ENCODE measurements around the gene SOX8.
A peak's percentile ranks its signal among the peaks of the same experiment; 100 is the strongest.

Gene SOX8

DNA sequence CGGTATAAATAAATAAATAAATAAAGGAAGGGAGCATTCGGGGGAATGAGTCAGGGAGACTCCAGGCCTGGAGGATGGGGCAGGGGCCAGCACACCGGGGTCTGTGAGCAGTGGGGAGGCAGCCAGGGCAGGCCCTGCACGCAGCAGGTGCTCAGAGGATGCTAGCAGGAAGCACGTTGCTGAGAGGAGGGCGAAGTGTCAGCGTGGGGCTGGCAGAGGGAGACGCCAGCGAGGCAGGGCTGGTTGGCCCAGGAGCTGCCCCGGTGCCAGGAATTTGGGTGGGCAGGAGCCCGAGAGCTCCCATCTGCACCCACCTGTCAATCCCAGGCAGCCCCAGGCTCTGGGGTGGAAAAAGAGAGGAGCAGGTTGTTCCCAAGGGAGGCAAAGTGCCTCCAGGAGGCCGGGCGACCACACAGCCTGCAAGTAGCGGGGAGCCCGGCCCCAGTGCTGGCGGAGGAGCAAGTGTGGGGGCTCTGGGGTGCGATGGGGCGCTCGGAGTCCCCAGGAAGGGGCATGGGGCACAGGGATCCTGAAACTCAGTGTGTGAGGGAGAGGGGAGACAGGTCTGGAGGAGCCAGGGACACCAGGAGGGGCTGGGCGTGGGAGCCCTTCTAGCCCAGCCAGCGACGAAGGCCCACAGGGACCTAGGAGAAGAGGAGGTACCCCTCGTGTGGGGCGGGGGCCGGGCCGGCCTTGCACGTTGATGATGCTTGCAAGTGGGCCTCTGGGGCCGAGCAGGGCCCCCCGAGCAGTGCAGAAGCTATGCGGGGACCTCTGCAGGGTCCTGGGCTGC, 28.0 kb downstream of the SOX8 start:
- no peak for DNase-seq

DNA sequence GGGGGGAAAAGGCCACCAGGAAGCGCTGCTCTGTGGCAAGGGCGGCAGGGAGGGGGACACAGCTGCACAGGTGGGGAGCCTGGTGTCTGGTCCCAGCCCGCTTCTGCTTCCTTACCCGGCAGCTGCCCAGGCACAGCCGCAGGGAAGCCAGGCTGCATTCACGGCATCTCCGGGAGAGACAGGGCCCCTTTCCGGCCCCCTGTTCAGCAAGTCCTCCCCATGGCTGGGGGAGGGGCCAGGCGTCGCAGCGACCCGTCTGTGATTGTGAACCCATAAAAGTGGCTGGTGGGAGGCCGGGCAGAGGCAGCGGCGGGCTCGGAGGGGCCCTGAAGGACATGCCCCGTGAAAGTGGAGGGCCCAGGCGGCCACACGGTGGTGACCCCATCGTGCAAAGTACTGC, 28.7 kb downstream of the SOX8 start:
- no peak for DNase-seq

DNA sequence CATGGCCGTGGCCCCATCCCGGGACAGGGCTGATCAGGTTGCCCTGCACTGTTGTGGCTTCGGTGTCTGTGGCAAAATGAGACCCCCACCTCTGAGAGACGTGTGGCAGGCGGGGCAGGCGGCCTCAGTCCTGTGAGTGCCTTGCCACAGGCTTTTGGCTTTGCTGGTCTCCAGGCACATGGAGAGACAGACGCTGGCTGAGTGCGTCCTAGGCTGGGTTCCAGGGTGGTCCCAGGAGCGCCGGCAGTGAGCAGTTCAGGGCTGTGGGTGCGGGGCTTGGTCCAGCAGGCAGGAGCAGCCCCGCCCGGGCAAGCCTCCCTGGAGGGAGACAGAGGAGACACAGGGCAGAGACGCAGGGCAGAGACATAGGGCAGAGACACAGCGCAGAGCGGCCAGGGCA, 29.2 kb downstream of the SOX8 start:
- DNase-seq, result no peak

DNA sequence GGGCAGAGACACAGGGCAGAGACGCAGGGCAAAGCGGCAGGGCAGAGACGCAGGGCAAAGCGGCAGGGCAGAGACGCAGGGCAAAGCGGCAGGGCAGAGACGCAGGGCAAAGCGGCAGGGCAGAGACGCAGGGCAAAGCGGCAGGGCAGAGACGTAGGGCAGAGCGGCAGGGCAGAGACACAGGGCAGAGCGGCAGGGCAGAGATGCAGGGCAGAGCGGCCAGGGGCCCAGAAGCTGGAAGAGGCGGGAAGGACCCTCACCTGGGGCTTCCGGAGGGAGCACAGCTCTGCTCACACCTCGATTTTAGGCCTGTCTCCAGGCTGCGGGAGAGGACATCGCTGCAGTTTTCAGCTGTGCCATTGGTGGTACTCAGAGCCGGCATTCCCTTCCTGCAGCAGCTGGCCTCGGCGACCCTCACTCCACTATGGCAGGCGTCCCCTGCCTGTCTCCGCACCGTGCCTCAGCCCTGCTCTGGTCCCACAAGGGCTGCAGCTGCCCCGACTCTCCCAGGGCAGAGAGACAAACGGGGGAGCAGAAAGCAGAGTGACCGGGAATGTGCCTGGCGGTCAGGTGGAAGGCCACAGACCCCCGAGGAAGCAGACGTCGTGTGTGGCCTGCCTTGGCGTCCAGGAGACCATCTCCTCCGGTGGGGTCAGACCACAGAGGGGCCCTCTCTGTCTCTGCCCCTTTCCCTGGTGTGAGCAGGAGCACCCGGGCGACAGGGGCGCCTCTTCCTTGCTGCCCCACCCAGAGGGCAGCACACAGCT, 29.9 kb downstream of the SOX8 start:
- DNase-seq, result no peak

DNA sequence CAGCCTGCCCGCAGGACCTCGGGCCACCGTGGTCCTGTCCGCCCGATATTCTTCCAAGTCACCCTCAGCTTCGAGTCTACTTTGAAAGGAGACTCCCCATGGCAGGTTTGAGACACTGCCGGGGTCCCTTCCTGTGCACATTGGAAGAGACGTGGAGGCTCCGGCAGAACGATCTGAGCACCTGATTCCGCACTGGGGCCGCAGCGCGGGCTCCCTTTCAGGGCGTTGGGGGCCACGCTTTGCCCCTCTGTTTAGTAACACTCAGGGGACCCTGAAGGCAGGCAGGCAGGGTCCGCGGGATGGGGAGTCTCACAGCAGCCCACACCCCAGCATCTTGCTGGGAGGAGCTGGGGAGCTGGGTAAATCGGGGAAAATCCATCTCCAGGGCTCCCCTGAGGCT, 30.6 kb downstream of the SOX8 start:
- no peak for DNase-seq

DNA sequence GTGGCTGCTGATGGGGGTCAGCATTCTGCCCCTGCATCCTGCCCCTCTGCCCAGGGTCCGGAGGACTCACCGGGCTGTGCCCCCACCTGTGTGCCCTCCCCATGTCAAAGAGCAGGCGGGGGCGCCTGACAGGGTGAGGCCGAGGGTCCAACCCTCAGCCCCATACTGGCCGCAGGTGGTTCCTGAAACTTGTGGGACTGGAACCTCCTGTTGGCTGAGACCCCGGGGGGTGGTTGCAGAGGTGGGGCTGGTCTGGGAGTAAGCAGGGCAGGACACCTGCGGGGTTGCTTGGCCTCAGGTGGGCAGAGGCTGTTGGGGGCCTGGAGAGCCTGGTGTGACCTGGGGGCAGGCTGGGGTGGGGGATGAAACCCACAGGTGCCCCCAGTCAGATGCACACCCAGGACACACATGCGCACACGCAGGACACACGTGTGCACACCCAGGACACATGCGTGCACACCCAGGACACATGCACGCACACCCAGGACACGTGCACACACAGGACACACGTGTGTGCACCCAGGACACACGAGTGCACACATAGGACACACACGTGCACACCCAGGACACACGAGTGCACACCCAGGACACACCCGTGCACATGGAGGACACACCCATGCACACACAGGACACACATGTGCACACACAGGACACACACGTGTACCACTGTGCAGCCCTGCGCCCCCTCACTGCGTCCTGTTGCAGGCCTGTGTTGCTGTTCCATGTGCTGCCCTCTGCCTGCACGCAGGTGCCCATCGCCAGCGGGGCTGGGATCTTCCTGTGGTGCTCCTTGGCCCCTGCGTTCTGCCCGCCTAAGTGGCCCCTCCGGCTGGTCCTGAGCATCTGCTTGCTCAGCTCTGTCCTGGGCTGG, 31.4 kb downstream of the SOX8 start:
- peak; percentile 11 for DNase-seq

DNA sequence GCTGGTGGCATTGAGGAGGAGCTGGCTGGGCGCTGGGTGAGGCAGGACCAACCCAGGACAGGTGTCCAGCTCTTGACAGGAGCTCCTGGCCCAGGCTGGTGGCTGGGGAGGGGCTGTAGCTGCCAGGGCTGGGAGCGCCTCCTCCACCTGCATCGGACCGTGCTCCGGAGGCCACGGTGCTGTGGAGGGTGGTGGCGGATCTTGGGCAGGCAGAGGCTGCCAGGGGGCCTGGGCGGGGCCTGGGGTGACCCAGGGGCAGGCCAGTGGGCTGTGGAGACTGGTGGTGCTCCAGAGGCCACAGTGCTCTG, 32.0 kb downstream of the SOX8 start:
- DNase-seq, result no peak

DNA sequence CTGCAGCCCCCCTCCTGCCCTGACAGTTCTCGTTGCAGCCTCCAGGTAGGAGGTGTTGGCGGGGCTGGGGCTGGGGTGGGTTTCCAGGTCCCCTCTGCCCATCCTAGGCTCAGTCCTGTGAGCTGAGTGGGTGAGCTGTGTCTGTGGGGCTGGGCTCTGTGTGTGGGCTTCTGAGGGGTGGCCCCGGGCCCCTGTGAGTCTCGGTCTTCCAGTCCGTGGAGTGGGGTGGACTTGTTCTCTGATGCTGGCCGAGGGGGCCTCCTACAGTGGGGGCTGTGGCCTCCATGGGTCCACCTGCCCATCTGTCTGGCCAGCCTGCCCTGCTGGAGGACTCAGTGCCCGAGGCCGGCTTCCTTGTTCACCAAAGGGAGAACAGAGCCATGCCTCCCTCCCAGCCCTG, 32.7 kb downstream of the SOX8 start:
- DNase-seq, result no peak

DNA sequence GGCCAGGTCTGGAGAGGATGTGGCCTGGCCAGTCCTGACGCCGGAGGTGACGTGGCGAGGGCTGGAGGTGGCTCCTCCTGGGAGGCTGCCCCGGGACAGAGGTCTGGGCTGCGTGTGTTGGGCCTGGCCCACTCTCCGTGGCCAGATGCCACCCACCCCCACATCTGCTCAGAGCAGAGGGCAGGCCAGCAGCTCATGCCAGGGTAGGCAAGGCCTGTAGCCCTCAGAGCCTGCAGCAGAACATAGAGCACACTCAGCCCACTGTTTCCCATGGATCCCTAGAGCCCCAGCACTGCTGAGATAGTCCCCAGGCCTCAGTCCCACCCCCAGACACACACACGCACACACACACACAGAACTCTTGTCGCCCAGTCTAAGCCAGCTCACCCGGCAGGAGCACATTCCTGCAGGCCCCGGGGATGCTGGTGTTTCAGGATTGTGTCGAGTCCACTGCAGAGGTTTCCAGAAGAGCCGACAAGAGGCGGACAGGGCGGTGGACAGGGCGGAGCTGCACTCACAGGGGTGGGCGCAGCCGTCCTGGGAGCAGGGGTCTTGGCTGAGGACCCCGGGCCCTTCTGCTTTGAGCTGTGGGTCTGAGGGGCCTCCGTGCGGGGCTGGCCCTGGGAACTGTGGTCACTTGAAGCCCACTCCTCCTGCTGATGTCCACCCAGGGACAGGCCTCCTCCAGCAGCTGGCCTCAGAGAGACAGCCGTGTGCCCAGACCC, 33.4 kb downstream of the SOX8 start:
- no peak for DNase-seq

DNA sequence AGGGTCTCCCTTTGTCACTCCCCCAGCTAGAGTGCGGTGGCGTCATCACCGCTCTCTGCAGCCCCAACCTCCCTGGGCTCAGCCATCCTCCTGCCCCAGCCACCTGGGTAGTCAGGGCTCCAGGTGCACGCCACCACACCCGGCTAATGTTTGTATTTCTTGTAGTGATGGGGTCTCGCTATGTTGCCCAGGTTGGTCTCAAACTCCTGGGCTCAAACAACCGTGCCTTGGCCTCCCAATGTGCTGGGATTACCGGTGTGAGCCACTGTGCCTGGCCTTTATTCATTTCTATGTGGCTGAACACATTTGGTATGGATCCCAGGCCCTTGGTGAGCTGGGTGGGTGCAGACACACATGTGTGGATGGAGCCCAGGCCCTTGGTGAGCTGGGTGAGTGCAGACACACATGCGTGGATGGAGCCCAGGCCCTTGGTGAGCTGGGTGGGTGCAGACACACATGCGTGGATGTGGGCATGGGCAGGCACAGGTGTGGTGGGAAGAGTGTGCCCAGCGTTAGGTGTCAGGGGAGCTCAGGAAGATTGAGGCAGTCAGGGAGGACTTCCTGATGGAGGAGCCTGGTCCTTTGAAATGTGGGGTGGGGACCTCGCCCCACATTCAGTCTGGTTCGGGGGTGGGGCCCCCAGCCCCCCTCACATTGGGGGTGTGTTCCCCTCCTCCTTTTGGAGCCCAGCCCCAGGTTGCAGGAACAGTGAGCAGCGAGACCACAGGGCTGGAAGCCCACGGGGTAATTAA, 37.1 kb downstream of the SOX8 start:
- DNase-seq, result no peak

DNA sequence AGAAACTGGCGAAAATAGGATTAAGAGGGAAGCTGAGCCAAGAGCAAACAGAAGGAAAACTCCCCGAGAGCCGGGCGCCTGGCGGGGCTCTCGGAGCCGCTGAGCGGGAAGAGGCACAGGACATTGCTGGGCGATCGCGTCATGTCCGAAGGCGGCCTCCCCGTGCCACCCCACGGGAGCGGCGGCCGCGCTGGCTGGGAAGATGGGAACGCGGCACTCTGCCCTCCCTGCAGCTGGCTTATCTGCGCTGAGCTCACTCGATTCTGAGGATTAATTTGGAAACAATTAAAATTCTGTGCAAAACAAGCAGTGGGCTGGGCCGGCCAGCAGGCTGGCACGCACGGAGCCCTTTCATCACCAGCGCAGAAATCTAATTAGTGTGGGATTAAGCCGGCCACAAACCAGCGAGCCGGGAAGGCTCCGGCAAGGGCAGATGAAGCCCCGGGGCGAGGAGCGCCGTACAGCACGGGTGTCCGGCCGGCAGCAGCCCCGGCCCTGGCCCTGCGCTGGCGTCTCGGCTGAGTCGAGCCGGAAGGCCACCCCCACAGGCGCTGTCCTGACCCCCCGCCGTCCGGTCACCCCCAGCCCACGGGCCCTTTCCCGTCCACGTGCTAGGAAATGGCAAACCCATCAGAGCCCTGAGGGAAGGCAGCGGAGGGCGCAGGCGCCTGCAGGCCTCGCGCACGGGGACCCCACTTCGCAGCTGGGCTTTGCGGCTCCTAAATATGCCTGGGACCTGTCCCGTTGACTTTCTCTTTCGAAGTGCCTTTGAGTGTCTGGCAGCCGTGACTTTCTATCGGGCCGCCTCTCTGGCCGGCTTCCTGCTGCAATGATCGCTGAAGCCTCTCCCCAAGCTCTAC, 37.9 kb downstream of the SOX8 start:
- DNase-seq, result peak; percentile 66

DNA sequence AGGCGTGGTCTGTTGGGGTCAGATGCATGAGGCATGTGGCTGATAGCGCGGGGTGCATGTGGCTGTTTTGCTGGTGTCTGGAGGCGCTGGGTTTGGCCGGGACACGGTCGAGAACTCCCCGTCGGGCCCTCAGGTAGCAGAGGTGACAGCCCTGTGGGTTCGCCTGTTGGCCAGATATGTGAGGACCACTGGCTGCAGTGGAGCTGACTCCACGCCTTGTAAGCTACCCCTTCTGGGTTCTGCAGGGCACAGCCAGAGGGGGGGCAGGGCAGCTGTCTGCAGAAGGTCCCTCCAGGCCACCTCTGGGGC, 38.5 kb downstream of the SOX8 start:
- DNase-seq, result no peak

DNA sequence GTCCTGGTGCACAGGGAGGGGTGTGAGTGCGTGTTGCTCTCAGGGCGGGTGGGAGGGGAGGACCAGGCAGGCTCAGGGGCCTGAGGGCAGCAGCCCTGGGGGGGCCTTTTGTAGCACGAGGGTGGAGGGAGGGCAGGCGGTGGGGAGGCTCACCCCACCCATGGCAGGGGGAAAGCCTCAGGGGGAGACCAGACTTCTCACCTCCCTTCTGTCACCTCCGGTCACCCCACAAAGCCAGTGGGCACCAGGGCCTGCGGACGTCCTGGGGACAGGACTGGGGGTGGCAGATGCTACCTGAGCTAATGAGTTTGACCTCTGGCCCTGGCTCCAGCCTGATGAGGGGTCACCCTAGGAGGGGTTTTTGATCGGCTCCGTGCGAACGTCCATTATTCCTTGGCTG, 39.0 kb downstream of the SOX8 start:
- DNase-seq, result no peak

DNA sequence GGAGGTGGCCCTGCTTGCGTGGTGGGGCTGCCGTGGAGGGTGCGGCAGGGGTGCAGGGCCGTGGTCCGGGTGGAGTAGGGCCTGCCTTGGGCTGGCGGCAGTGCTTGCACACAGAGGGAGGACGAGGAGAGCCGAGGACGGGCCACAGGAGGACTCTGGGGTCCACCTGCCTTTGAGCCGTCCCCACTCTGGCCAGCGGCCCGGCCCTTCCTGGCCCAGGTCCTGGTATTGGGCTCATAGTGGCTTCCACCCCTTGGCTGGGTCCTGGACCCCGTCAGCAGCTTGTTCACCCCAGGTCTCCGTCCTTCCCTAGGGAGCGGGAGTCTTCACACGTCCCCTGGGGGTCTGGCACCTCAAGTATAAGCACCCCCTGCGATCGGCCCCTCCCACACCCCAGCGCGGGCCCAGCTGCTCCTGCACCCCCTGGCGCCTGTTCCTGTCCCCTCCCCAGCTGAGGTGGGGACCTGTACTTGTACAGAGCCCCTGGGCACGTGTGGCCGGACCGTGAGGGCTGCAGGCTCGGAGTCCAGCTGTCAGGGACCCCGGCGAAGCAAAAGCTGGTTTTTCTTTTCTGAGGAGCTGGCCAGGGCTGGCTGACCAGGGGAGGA, 40.1 kb downstream of the SOX8 start:
- no peak for DNase-seq

DNA sequence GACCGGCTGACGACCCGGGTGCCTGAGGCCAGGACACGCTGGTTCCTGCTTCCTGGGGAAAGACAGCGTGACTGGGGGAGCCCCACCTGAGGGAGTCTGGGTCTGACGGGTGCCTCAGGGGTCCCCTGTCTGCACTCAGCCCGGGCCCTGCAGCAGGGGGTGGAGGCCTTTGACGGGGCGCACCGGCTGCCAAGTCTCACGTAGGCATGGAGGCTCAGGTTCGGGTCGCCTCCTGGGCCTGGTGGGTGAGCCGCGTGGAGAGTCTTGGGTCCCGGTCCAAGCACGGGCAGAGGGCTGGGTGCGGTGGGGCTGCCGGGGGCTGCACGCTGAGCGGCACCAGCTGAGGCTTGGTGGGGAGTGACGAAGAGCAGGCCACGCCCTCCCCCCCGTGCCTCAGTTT, 40.9 kb downstream of the SOX8 start:
- no peak for DNase-seq

DNA sequence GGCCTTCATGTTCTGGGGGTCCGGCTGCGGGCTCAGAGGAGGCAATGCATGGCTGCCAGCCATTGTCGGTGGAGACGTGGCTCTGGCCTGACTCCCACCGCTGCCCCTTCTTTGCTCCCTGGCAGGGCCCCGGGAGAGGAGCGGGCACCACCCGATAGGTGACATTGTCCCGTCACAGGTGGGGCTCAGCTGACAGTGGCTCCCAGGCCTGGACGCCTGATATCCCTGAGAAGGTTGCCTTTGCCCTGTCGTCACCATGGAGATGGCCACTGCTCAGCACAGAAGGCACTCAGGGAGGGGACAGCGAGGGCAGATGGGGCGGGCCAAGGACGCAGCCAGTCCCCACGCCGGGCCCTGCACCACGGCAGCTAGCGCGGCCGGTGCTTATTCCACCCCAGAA, 42.6 kb downstream of the SOX8 start:
- DNase-seq, result no peak

DNA sequence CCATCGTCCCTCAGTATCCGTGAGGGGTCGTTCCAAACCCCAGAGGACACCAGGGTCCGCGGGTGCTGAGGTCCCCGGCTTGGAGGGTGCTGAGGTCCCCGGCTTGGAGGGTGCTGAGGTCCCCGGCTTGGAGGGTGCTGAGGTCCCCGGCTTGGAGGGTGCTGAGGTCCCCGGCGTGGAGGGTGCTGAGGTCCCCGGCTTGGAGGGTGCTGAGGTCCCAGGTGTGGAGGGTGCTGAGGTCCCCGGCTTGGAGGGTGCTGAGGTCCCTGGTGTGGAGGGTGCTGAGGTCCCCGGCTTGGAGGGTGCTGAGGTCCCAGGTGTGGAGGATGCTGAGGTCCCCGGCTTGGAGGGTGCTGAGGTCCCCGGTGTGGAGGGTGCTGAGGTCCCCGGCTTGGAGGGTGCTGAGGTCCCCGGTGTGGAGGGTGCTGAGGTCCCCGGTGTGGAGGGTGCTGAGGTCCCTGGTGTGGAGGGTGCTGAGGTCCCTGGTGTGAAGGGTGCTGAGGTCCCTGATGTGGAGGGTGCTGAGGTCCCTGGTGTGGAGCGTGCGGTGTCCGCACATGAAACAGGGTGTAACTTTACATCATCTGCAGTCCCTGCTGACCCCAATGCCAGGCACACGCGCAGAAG, 43.7 kb downstream of the SOX8 start:
- peak; percentile 37 for DNase-seq

DNA sequence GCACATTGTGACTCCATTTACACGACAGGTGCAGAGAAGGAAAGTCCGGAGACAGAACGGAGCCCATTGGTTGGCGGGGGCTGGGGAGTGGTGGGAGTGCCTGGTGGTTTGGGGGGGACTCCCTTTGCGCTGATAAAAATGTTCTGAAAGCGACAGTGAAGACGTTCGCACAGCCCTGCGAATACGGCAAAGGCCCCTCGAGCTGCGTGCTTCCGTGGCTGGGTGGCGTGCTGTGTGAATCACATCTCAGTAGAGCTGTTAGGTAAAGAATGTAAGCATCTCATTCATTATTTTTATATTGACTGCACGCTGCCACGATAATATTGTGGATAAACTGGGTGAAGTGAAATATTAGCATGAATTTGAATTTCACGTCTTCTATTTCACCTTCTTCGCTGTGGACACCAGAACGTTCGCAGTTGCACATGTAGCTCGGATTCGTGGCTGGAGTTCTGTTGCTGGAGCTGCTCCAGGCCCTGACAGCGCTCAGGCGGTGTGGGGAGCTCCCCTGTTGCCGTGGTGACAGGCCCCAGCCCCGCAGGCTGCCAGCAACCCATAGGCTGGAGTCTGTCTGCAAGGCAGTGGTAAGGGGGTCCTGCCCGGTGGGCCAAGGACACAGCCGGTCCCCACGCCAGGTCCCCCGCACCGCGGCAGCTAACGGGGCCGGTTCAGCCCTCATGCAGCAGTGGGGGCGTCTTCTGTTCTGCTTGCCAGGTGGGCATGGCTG, 44.6 kb downstream of the SOX8 start:
- DNase-seq, result peak; percentile 33

DNA sequence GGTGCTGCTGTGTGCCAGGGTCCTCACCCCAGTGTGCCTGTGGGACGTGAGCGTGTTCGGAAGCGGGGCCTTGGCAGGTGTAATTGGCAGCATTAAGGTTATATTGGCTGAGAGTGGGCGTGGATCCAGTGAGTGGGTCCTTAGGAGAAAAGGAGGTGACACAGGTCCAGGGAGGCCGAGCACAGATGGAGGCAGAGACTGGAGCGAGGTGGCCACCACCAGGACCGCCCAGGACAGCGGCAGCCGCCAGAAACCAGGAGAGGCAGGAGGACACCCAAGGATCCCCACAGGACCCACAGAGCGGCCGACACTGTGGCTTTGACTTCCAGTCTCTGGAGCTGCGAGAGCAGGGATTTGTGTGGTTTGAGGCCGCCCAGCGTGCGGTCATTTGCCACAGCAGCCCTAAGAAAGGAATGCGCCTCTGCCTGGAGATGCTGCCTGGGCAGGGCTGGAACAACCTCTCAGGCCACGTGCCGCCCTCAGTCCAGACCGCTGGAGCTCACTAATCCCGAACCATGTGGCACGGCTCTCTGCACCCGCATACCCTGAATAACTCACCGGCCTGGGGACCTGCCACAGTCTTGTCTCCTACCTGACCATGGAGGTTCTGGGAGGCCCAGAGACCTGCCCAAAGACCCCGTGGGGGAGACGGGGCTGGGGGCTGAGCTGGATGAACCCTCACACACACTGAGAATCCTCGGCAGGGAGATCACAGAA, 45.4 kb downstream of the SOX8 start:
- no peak for DNase-seq
